GM13977 (cell line): ENCODE data around the gene DDIT4.

Experiments used
- DNase-seq: peaks from one replicate; pipeline ENCODE4 v3.0.0; 2012; ENCODE audit warnings: low spot score
- in situ Hi-C: fragments of 300-500 bp; cut with MboI; formaldehyde crosslinking; loops from one replicate; pipeline ENCODE4 v1.12.0; 2022; ENCODE audit warnings: low sequenced_read_pairs, low pct_unique_long_range_greater_than_20kb, mixed read lengths, inconsistent platforms; ENCODE audit not compliant: unreplicated experiment
- TF ChIP-seq, protein P1 (sequence below): IDR thresholded peaks from 2 replicates; pipeline ENCODE4 v1.5.1; 2012; ENCODE audit warnings: mild to moderate bottlenecking, control low read depth; ENCODE audit not compliant: insufficient read depth; ENCODE audit errors: extremely low read depth, missing control alignments

DDIT4 gene

DNA sequence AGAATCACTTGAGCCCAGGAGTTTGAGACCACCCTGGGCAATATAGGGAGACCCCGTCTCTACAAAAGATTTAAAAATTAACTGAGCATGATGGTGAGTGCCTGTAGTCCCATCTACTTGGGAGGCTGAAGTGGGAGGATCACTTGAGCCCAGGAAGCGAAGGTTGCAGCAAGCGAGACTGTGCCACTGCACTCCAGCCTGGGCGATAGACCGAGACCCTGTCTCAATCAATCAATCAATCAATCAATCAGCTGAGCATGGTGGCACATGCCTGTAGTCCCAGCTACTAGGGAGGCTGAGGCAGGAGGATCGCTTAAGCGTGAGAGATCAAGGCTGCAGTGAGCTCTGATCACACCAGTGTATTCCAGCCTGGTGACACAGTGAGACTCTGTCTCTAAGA lies 40.5 kb downstream of the DDIT4 start:
- in situ Hi-C loops, result no loop called here
- DNase-seq, result no peak
- TF ChIP-seq, protein P1, sequence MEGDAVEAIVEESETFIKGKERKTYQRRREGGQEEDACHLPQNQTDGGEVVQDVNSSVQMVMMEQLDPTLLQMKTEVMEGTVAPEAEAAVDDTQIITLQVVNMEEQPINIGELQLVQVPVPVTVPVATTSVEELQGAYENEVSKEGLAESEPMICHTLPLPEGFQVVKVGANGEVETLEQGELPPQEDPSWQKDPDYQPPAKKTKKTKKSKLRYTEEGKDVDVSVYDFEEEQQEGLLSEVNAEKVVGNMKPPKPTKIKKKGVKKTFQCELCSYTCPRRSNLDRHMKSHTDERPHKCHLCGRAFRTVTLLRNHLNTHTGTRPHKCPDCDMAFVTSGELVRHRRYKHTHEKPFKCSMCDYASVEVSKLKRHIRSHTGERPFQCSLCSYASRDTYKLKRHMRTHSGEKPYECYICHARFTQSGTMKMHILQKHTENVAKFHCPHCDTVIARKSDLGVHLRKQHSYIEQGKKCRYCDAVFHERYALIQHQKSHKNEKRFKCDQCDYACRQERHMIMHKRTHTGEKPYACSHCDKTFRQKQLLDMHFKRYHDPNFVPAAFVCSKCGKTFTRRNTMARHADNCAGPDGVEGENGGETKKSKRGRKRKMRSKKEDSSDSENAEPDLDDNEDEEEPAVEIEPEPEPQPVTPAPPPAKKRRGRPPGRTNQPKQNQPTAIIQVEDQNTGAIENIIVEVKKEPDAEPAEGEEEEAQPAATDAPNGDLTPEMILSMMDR, result no peak

- in situ Hi-C loops, result no loop called here
- no peak for DNase-seq
- TF ChIP-seq, protein P1, result no peak
These were observed 41.3 kb downstream of the DDIT4 start for GRCh38 chr10:72315054-72315453.

GRCh38 chr10:72315611-72316385 lies 42.1 kb downstream of the DDIT4 start:
- DNase-seq, result no peak
- in situ Hi-C loops, result no loop called here
- TF ChIP-seq, protein P1, result no peak

GRCh38 chr10:72316386-72316700 lies 42.6 kb downstream of the DDIT4 start:
- DNase-seq, result no peak
- TF ChIP-seq, protein P1, result no peak
- in situ Hi-C loops, result no loop called here

GRCh38 chr10:72316748-72317435 lies 43.2 kb downstream of the DDIT4 start:
- TF ChIP-seq, protein P1, result no peak
- DNase-seq, result no peak
- in situ Hi-C loops, result no loop called here

- in situ Hi-C loops, result no loop called here
- TF ChIP-seq, protein P1, result no peak
- DNase-seq, result no peak
These were observed 44.9 kb downstream of the DDIT4 start for GRCh38 chr10:72318418-72319262.
